ENCODE data around the gene SHROOM2.

GRCh38 chrX:9980401-9980800 is 194.2 kb downstream of the SHROOM2 start:
- no peak for TF ChIP-seq SUZ12 (IDR thresholded peaks at IDR 0.05)
- TF ChIP-seq LEF1 (IDR thresholded peaks at IDR 0.05; ENCODE audit: borderline replicate concordance), result no peak
